IMR-90 (cell line): ENCODE results near the gene ELP2. TPM values are rescaled to one million over a fixed set of nuclear protein-coding genes. Genes with fewer than 3 reads are reported as not detected.

ENCODE experiments used
- ATAC-seq: fragments of 200-7000 bp; cut with Tn5 transposase; 2 replicates; pipeline ENCODE4 v1.9.1; 2020; ENCODE audit warnings: low read depth, mild to moderate bottlenecking, moderate library complexity
- BruUV-seq: library from RNA; stranded (reverse); fragments of 400-500 nt; replicated peaks from 2 replicates; lab custom pipeline; 2021; lab: Mats Ljungman, UMichigan
- CTCF ChIA-PET: fragments of 300-600 bp; formaldehyde crosslinking; extraction: SDS; loops from one replicate; lab custom pipeline; 2021; ENCODE audit warnings: antibody characterized with exemption; lab: Yijun Ruan, JAX
- POLR2A ChIA-PET: fragments of 300-600 bp; sonication (Branson Sonifier 250); formaldehyde crosslinking; loops from one replicate; lab custom pipeline; 2022; ENCODE audit warnings: antibody characterized with exemption; ENCODE audit not compliant: unreplicated experiment; lab: Charles Lee
- DNase-seq: peaks from one replicate; pipeline ENCODE4 v3.0.0; 2013
- H2AFZ ChIP-seq: replicated peaks from 2 replicates; pipeline ENCODE3; 2013; ENCODE audit warnings: low read length, mild to moderate bottlenecking; ENCODE audit not compliant: poor library complexity
- H2AK5ac ChIP-seq: 2 replicates; pipeline ENCODE4 v1.6.1; 2013; ENCODE audit warnings: low read depth, low read length, inconsistent platforms
- H2AK9ac ChIP-seq: replicated peaks from 2 replicates; pipeline ENCODE3; 2013; ENCODE audit warnings: mild to moderate bottlenecking, low read depth, low read length, moderate library complexity; ENCODE audit not compliant: poor library complexity
- H2BK120ac ChIP-seq: 2 replicates; pipeline ENCODE4 v1.6.1; 2013; ENCODE audit warnings: low read depth, low read length, inconsistent platforms
- H2BK15ac ChIP-seq: 3 replicates; pipeline ENCODE4 v1.6.1; 2013; ENCODE audit warnings: low read depth, low read length, inconsistent platforms
- H2BK20ac ChIP-seq: 2 replicates; pipeline ENCODE4 v1.6.1; 2013; ENCODE audit warnings: low read depth, mild to moderate bottlenecking, inconsistent platforms, low read length, moderate library complexity
- H2BK5ac ChIP-seq: 2 replicates; pipeline ENCODE4 v1.6.1; 2013; ENCODE audit warnings: mild to moderate bottlenecking, low read depth, low read length, inconsistent platforms; ENCODE audit not compliant: poor library complexity, severe bottlenecking
- H3K14ac ChIP-seq: replicated peaks from 2 replicates; pipeline ENCODE4 v1.6.1; 2013; ENCODE audit warnings: low read depth, low read length, inconsistent platforms
- H3K18ac ChIP-seq: 2 replicates; pipeline ENCODE4 v1.6.1; 2013; ENCODE audit warnings: low read depth, low read length, control low read depth
- H3K23ac ChIP-seq: 2 replicates; pipeline ENCODE4 v1.6.1; 2013; ENCODE audit warnings: low read depth, low read length, inconsistent platforms
- H3K27ac ChIP-seq: 2 replicates; pipeline ENCODE4 v1.5.1; 2013; ENCODE audit warnings: mild to moderate bottlenecking, control low read depth, low read length; ENCODE audit not compliant: insufficient read depth
- H3K27me3 ChIP-seq: 2 replicates; pipeline ENCODE4 v1.6.1; 2013; ENCODE audit warnings: low read length; ENCODE audit not compliant: control insufficient read depth, insufficient read depth
- H3K36me3 ChIP-seq: 2 replicates; pipeline ENCODE4 v1.6.1; 2013; ENCODE audit warnings: low read length, mixed read lengths; ENCODE audit not compliant: control insufficient read depth, insufficient read depth
- H3K4ac ChIP-seq: 2 replicates; pipeline ENCODE4 v1.6.1; 2013; ENCODE audit warnings: low read depth, low read length, inconsistent platforms
- H3K4me1 ChIP-seq: 2 replicates; pipeline ENCODE4 v1.6.1; 2013; ENCODE audit warnings: low read length, mixed read lengths; ENCODE audit not compliant: control insufficient read depth, insufficient read depth
- H3K4me2 ChIP-seq: 2 replicates; pipeline ENCODE4 v1.6.1; 2013; ENCODE audit warnings: low read depth, mild to moderate bottlenecking, control low read depth, low read length, moderate library complexity
- H3K4me3 ChIP-seq: 2 replicates; pipeline ENCODE4 v1.5.1; 2013; ENCODE audit warnings: low read depth, mild to moderate bottlenecking, control low read depth, low read length, moderate library complexity; ENCODE audit not compliant: insufficient read depth
- H3K56ac ChIP-seq: 2 replicates; pipeline ENCODE4 v1.6.1; 2013; ENCODE audit warnings: low read length, inconsistent platforms; ENCODE audit not compliant: insufficient read depth; ENCODE audit errors: extremely low read depth
- H3K79me1 ChIP-seq, 2 experiments: 2 replicates each; pipeline ENCODE4 v1.6.1; 2013; ENCODE audit warnings: low read length in 2 of 2, inconsistent platforms in 1 of 2, low read depth in 1 of 2
- H3K9ac ChIP-seq: 2 replicates; pipeline ENCODE4 v1.6.1; 2013; ENCODE audit warnings: low read depth, low read length, control low read depth
- H3K9me1 ChIP-seq: 2 replicates; pipeline ENCODE4 v1.6.1; 2013; ENCODE audit warnings: low read length, inconsistent platforms; ENCODE audit not compliant: insufficient read depth
- H3K9me3 ChIP-seq: 2 replicates; pipeline ENCODE4 v1.6.1; 2013; ENCODE audit warnings: low read length; ENCODE audit not compliant: control insufficient read depth, insufficient read depth
- H4K20me1 ChIP-seq: 2 replicates; pipeline ENCODE4 v1.6.1; 2013; ENCODE audit warnings: low read length, inconsistent platforms; ENCODE audit not compliant: insufficient read depth
- H4K5ac ChIP-seq: 2 replicates; pipeline ENCODE4 v1.6.1; 2013; ENCODE audit warnings: mild to moderate bottlenecking, low read depth, low read length, control low read depth
- H4K8ac ChIP-seq, 2 experiments: 2 replicates each; pipeline ENCODE4 v1.6.1; 2013; ENCODE audit warnings: low read depth in 2 of 2, low read length in 2 of 2, control low read depth in 1 of 2, inconsistent platforms in 1 of 2
- H4K91ac ChIP-seq: 2 replicates; pipeline ENCODE4 v1.6.1; 2013; ENCODE audit warnings: low read depth, low read length, inconsistent platforms; ENCODE audit not compliant: insufficient read depth
- BHLHE40 ChIP-seq: fragments of 150-350 bp; IDR thresholded peaks from 2 replicates; pipeline ENCODE4 v1.6.1; 2016; ENCODE audit warnings: mild to moderate bottlenecking, low read depth, low read length
- CEBPB ChIP-seq: IDR thresholded peaks from 2 replicates; pipeline ENCODE4 v1.6.1; 2012; ENCODE audit warnings: low read depth, low read length, improper control_type of control experiment
- CHD1 ChIP-seq: IDR thresholded peaks from 2 replicates; pipeline ENCODE4 v1.6.1; 2012; ENCODE audit warnings: low read depth, low read length, improper control_type of control experiment
- CTCF ChIP-seq: conservative IDR thresholded peaks from 2 replicates; pipeline ENCODE4 v1.5.1; 2012; ENCODE audit warnings: mild to moderate bottlenecking, low read depth, low read length, improper control_type of control experiment
- FOS ChIP-seq: fragments of 150-350 bp; IDR thresholded peaks from 2 replicates; pipeline ENCODE4 v1.6.1; 2016; ENCODE audit warnings: low read depth, low read length
- MAFK ChIP-seq: IDR thresholded peaks from 2 replicates; pipeline ENCODE4 v1.6.1; 2012; ENCODE audit warnings: low read depth, low read length, improper control_type of control experiment
- MAZ ChIP-seq: IDR thresholded peaks from 2 replicates; pipeline ENCODE4 v1.6.1; 2012; ENCODE audit warnings: low read depth, mild to moderate bottlenecking, low read length, improper control_type of control experiment, moderate library complexity, borderline replicate concordance
- MXI1 ChIP-seq: IDR thresholded peaks from 2 replicates; pipeline ENCODE4 v1.6.1; 2012; ENCODE audit warnings: low read depth, mild to moderate bottlenecking, low read length, moderate library complexity, borderline replicate concordance
- NFE2L2 ChIP-seq: fragments of 150-350 bp; IDR thresholded peaks from 2 replicates; pipeline ENCODE4 v1.6.1; 2016; ENCODE audit warnings: low read depth, mild to moderate bottlenecking, low read length
- POLR2A ChIP-seq: IDR thresholded peaks from 2 replicates; pipeline ENCODE4 v1.6.1; 2012; ENCODE audit warnings: mild to moderate bottlenecking, low read depth, low read length
- RAD21 ChIP-seq: IDR thresholded peaks from 2 replicates; pipeline ENCODE4 v1.6.1; 2012; ENCODE audit warnings: low read length, improper control_type of control experiment
- RCOR1 ChIP-seq: IDR thresholded peaks from 2 replicates; pipeline ENCODE4 v1.6.1; 2012; ENCODE audit warnings: mild to moderate bottlenecking, low read length, improper control_type of control experiment; ENCODE audit not compliant: insufficient replicate concordance
- RFX5 ChIP-seq: IDR thresholded peaks from 2 replicates; pipeline ENCODE4 v1.8.0; 2012; ENCODE audit warnings: low read depth, mild to moderate bottlenecking, low read length, moderate library complexity
- SMC3 ChIP-seq: fragments of 150-350 bp; IDR thresholded peaks from 2 replicates; pipeline ENCODE4 v1.6.1; 2016; ENCODE audit warnings: low read depth, mild to moderate bottlenecking, antibody characterized with exemption, low read length, moderate library complexity
- WGBS, 2 experiments: methylation state at CpG; one replicate each; pipeline versions ENCODE4 v1.1.5 to v1.1.7; 2013; ENCODE audit warnings: missing lambda C conversion rate in 2 of 2; ENCODE audit not compliant: insufficient read length in 1 of 2; ENCODE audit errors: extremely low coverage in 2 of 2; 5-methylcytosine and 5-hydroxymethylcytosine counted together
- dilution Hi-C: fragments of 300-500 bp; cut with HindIII; formaldehyde crosslinking; loops from one replicate; pipeline ENCODE4 v1.14.3; 2018; ENCODE audit warnings: low sequenced_read_pairs; ENCODE audit not compliant: unreplicated experiment
- in situ Hi-C: fragments of 300-500 bp; cut with MboI; formaldehyde crosslinking; loops from 3 replicates; pipeline ENCODE4 v1.14.3; 2019; ENCODE audit warnings: low sequenced_read_pairs, inconsistent platforms, mixed read lengths
- intact Hi-C: fragments of 100-400 bp; cut with micrococcal nuclease; formaldehyde crosslinking; loops from 2 replicates; pipeline ENCODE4 v1.10.0; 2022
- polyA plus RNA-seq, 3 experiments: library from polyadenylated mRNA; depleted of rRNA; stranded (reverse); fragments of >200 nt; gene quantifications; 2 replicates each; pipeline ENCODE4 v1.2.3, GENCODE V29; 2012; ENCODE audit warnings: low replicate concordance in 1 of 3
- total RNA-seq: library from RNA; depleted of rRNA; stranded (reverse); fragments of >200 nt; gene quantifications from 2 replicates; pipeline ENCODE4 v1.2.3, GENCODE V29; 2012
- TF ChIP-seq, protein P1 (sequence below): fragments of 150-350 bp; IDR thresholded peaks from 2 replicates; pipeline ENCODE4 v1.6.1; 2017; ENCODE audit warnings: mild to moderate bottlenecking, antibody characterized with exemption, low read length, low read depth
- TF ChIP-seq, protein P2 (sequence below): fragments of 150-350 bp; IDR thresholded peaks from 2 replicates; pipeline ENCODE4 v1.6.1; 2016; ENCODE audit warnings: low read depth, mild to moderate bottlenecking, low read length, moderate library complexity, borderline replicate concordance

ELP2 gene
- total and polyA plus RNA-seq, 2 of the 4 experiments (the other 2 are of a cell fraction) = 48.1 to 161 TPM

DNA sequence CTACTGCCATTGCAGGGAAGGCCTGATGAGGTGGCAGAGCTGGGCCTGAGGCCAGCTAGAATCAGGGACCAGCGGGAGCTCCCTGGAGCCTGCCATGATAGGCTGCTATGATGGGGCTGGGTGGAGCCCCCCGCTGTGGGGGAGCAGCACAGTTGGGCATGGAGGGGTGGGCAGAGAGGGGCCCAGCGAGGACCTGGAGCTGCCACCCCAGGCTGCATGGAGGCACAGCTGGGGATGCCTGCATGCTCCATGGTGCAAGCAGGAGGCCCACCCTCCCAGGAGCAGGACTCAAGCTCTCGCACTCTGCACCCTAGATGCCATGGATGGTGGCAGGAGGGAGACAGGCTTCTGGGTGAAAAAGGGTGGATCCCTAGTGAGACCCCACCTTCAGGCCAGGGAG is 44.5 kb upstream of the ELP2 start:
- Histone ChIP-seq H3K4me3 (no peak overlapping the region), H3K27ac (no peak overlapping the region), H3K4me1 (no peaks in the 10 kb centered on the region), H3K9ac (no peak overlapping the region), H3K9me3 (peaks cover 2% of the 10 kb centered on the region), H4K5ac (no peak overlapping the region), H2BK15ac (no peak overlapping the region), H3K36me3 (no peaks in the 10 kb centered on the region), H4K8ac (no peak overlapping the region), H3K23ac (no peak overlapping the region), H3K4me2 (no peak overlapping the region), H3K79me1 (no peaks in the 10 kb centered on the region), H4K20me1 (no peaks in the 10 kb centered on the region), H4K91ac (no peak overlapping the region), H3K9me1 (no peaks in the 10 kb centered on the region), H2AK5ac (no peak overlapping the region), H2AFZ (no peak overlapping the region), H2BK20ac (no peak overlapping the region), H2BK120ac (no peak overlapping the region), H3K27me3 (no peaks in the 10 kb centered on the region), H2BK5ac (no peak overlapping the region), H2AK9ac (no peak overlapping the region), H3K14ac (no peak overlapping the region), H3K4ac (no peak overlapping the region), H3K18ac (no peak overlapping the region), H3K56ac (no peak overlapping the region)
- POLR2A ChIA-PET = no interaction called here
- no TSS peak for BruUV-seq
- DNase-seq (no peak), ATAC-seq (no peak)
- CTCF ChIA-PET = no interaction called here
- intact Hi-C loops = no loop called here
- dilution Hi-C loops = no loop called here
- TF ChIP-seq CTCF (no peak), BHLHE40 (no peak), SMC3 (no peak), CHD1 (no peak), FOS (no peak), MXI1 (no peak), RAD21 (no peak), RCOR1 (no peak), CEBPB (no peak), MAZ (no peak), MAFK (no peak), RFX5 (no peak), NFE2L2 (no peak), POLR2A (no peak)
- TF ChIP-seq, protein P1, sequence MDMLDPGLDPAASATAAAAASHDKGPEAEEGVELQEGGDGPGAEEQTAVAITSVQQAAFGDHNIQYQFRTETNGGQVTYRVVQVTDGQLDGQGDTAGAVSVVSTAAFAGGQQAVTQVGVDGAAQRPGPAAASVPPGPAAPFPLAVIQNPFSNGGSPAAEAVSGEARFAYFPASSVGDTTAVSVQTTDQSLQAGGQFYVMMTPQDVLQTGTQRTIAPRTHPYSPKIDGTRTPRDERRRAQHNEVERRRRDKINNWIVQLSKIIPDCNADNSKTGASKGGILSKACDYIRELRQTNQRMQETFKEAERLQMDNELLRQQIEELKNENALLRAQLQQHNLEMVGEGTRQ = no peak
- TF ChIP-seq, protein P2, sequence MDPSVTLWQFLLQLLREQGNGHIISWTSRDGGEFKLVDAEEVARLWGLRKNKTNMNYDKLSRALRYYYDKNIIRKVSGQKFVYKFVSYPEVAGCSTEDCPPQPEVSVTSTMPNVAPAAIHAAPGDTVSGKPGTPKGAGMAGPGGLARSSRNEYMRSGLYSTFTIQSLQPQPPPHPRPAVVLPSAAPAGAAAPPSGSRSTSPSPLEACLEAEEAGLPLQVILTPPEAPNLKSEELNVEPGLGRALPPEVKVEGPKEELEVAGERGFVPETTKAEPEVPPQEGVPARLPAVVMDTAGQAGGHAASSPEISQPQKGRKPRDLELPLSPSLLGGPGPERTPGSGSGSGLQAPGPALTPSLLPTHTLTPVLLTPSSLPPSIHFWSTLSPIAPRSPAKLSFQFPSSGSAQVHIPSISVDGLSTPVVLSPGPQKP = no peak
- in situ Hi-C loops = no loop called here
- no CpG with 5 or more reads among the region's 4 CpGs for WGBS, 2 experiments
